SKM-1 (cell line): ENCODE results near the gene TMEM63C.

Source experiments
- DNase-seq: peaks from one replicate; lab custom pipeline; 2025; ENCODE audit not compliant: unreplicated experiment; lab: John Stamatoyannopoulos, UW

TMEM63C gene

DNA sequence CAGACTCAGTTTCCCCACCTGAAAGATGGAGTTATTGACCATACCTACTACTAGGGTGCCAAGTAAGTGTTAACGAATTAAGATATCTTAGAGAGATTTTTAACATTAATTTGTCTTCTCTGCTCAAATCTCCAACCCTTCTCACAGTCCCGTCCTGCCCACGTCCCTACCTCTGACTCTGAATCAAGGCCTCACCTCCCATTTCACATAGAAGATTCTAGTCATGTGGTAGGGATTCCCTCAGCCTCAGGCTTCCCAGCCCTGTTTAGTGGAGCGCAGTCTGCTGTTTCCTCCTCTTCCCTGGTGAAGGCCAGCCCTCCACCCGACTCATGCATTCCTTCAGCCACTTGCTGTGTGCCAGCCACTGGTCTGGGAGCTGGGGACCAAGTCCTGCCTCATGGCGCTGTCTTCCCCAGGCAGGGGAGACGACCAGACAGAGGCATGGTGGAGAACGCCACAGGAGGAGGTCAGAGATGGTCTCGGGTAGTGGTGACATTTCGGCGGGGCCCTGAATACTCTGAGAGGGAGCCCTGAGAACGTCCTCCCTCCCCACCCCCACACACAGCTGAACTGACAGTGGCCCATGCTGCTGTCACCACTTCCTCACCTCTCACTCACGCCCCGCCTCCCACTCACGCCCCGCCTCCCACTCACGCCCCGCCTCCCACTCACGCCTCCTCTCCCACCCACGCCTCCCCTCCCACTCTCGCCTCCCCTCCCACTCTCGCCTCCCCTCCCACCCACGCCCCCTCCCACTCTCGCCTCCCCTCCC lies 38.8 kb downstream of the TMEM63C start:
- DNase-seq, result no peak

DNA sequence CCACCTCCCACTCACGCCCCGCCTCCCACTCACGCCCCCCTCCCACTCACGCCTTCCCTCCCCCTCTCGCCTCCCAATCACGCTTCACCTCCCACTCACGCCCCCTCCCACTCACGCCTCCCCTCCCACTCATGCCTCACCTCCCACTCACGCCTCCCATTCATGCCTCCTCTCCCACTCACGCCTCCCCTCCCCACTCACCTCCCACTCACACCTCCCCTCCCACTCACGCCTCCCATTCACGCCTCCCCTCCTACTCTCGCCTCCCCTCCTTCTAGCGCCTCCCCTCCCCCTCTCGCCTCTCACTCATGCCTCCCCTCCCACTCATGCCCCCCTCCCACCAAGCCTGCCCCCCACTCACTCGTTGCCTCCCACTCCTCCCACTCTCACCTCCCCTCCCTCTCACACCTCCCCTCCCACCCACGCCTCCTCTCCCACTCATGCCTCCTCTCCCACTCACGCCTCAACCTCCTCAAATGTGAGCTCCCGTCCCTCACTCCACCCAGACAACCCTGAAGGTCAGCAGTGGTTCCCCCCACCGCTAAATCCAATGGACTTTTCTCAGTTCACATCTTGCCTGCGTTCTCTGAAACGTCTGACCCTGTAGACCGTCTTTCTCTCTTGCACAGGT lies 39.8 kb downstream of the TMEM63C start:
- no peak for DNase-seq

DNA sequence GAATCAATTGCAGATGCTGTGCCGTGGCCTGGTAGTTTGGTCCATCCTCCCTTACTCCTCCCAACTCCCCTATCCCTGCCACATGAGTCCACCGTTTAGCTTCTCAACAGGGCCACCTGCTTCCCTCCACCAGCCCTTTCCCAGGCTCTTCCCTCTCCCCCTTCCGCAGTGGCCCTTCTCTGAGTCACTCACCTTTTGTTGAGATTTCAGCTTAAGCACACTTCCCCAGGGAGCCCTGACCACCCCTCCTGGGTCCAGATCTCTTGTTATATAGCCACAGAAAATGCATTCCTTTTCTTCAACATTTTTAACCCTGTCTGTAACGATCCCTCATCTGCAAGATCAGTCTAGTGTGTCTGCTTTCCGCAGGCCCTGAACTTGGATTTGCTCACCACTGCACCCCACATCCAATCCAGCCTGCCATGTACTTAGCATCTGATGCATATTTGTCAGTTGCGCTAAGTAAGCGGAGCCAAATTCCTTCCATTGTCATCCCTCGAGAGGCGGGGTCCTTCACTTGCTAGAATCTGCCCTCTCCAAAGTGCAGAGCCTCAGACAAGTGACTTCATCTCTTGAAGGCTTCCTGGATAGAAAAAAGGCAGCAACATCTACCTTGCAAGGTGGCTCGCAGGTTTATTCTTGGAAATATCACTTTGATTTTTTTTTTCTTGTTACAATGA lies 41.1 kb downstream of the TMEM63C start:
- no peak for DNase-seq

DNA sequence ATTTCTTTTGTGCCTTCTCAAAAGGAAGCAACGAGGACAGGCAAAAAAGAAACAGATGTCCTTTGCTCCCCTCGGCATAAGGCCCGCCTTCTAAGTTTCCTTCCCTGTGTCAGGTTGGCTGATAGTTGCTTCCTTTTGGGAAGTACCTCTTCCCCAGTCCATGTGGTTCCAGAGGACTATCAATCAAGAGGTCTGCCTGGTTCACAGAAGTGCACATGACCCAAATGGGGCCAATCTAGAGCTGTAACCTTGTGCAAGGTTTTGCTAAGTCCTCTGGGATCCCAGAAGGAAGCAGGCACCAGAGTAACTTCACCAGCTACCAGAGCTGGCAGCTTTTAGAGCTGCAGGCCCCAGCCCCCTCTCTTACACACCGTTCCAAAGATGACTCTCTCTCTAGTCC lies 42.6 kb downstream of the TMEM63C start:
- no peak for DNase-seq

DNA sequence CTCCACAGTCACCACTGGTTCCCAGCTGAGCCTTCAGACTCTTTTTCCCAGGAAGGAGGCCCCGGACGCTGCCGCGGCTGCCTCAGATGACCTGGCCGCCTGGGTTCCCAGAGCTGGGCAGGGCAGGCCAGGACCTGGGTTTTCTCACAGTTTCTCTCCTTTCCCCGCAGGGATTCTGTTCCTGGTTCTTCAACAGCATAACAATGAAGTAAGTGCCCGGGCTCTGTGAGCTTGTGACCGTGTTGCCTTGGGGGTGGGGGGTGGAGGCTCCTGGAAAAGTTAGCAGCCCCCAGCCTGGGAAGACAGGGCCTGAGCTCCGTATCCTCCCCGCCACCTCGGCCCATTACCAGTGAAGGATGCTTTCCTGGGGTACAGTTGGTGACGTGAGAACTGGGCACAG lies 43.7 kb downstream of the TMEM63C start:
- DNase-seq, result no peak

DNA sequence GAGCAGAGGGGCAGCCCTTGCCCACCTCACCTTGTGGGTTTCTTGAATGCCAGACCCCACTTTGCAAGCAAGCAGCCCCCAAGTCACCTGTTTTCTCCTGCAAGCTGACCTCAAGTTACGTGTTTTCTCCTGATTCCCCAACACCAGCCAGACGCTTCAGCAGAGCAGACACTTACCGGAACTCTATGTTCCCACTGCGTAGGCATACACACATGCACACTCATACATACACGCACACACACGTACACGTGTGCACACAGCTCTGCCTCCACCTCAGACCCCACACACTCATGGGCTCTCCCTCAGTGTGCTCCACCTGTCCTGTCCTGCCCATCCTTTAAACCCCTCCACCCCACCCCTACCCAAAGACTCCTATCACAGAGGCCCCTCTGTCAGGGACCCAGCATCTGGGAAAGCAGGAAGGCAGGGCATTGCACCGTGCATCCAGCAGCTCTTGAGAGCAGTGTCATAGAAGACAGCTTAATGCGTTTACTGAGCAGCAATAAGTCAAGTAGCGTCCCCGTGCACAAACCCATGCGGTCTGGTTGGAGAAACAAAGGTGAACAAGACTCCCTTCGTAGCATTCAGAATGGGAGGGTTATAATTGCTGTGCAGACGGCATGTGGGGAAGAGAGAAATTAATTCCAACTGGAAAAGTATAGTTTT lies 44.4 kb downstream of the TMEM63C start:
- no peak for DNase-seq

DNA sequence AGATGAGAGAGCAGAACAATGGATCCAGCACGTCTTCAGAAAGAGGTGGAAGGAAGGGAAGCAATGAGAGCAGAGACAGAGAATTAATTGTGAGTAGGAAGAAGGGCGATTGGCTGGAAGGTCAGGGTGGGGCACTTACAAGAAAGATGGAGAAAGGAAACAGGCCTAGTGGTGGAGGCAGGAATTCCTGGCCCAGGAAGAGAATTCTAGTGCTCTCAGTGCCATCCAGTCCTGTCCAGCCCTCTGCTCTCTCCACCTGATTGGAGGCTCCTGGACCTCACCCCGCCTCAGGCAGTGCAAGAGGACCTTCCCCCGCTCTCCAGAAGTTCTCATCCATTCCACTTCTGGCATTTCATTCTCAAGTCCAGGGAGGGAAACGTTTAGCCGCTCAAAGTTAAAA lies 46.5 kb downstream of the TMEM63C start:
- DNase-seq, result no peak

DNA sequence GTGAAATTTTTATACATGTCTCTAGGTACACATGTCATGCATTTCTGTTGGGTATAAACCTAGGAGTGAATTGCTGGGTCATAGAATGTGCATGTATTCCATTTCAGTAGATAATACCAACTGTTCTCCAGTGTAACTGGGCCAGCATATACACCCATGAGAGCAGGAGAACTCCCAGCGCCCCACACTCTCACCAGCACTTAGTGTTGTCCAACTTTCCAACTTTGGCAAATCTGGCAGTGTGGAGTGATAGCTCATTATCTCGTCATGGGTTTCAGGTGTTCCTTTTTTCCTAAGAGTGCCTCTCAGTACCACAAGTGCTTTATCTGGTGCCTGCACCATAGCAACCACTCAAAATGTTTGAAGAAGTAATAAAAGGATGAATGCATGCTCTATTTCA lies 49.3 kb downstream of the TMEM63C start:
- no peak for DNase-seq

DNA sequence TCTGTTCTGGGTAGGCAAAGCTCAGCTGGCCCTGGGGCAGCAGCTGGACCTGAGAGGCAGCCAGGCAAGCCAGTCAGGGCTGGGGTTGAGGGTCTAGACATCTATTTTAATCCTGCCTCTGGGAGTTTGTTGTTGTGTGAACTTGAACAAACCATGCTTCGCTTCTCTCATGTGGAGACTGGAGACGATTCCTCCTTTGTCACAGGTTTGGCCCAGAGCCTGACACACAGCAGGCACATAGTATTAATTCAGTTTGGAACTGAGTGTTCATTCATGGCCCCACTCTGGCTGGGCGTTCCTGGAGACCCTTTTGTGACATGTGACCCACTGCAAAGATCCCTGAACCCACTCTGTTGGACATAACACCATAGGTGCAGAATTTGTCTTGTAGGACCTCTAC lies 50.1 kb downstream of the TMEM63C start:
- no peak for DNase-seq

DNA sequence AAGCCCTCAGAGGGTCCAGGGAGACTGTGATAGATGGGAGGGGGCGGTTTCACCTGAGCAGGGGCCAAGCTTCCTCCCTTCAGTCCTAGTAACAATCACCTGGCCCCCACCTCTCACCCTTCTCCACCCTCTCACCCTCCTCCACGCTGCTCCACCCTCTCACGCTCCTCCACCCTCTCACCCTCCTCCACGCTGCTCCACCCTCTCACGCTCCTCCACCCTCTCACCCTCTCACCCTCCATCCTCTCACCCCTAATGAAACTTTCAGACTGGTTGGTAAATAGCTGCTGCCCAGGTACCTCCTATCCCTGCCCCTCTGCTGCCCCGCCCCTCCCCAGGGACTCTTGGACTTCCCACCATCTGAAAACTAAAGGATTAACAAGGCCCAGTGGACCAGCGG lies 55.2 kb downstream of the TMEM63C start:
- DNase-seq, result no peak

DNA sequence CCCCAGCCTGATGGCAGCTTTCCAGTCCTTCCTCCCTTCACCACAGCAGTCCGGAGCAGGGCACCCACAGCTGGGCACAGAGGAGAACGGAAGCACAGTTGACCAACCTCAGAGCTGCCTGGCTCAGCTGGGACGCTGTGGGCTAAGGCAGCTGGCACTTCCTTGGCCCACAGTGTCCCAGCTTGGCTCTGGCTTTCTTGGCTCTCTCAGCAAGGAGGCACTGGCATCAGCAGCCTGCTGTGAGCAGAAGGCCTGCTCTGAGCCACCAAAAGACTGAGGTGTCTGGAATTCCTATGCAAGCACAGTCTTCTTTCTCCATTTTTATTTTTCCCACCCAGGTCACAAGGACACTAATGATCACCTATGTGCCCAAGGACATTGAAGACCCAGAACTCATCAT lies 56.8 kb downstream of the TMEM63C start:
- DNase-seq, result no peak

DNA sequence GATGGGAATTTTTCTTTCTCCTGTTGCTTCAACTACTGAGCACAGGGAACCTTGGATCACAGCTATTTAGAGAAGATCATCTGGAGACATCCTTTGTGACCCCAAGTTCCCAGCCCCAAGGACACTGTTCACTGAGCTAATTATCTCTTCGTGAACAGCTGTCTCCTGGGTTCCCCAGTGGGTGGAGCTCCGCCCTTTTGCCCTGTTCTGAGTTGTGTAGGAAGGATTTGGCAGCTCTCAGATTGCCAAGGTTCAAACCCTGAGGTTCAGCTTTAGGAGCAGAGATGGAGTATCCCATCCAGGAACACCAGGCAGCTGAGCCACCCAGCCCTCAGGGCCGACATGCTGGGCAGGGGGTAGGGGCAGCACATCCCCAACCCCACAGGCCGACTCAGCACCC lies 57.4 kb downstream of the TMEM63C start:
- no peak for DNase-seq

DNA sequence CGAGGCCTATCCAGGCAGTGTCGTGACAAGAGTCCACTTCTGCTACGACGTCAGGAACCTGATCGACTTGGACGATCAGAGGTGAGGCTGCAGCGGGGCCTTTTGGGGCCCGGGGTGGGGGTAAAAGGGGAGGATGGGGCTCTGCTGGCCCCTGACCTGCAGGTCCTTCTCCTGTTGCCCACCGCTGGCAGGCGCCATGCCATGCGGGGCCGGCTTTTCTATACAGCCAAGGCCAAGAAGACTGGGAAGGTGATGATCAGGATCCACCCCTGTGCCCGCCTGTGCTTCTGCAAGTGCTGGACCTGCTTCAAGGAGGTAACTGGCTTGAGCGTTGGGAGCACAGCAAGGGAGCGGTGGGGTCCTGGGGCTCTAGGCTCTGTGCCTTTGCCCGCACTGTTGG lies 57.8 kb downstream of the TMEM63C start:
- no peak for DNase-seq

DNA sequence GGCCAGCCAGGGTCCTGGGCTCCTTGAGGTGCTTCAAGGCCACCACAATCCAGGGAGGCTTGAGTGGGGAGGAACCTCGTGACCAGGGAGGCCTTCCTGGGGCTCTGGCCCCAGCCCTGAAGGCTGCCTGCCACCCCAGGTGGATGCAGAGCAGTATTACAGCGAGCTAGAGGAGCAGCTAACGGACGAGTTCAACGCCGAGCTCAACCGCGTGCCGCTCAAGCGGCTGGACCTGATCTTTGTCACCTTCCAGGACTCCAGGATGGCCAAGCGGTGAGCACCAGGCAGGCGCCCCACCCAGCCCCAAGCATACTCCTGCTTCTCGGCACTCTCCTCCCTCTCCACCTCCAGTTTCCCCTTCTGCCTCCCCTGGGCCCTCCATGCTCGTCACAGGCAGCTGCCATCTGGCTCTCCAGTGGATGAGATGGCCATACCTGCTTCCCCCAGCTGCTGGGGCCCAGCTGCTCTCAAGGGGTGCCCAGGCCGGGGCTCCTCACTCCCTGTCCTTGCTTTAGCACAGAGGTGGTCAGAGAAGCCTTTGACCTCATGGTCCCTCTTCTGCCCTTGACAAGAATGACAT lies 58.8 kb downstream of the TMEM63C start:
- no peak for DNase-seq

DNA sequence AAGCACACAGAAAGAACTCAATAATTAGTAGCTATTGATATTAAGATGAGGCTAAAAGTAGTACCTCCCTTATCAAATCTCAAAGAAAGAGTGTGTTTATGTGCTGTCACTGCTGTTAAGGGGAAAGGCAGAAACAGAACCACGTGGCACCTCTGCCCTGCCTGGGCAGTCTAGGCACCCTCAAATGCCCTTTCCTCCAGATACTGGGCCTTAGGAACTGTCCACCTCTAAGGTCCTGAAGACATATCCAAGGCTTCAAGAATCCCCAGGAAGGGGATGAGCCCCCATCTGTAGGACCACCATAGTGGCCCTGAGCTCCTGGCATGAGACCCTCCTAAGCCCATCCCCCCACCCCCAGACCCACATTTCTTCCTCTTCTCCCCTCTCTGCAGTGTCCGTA lies 60.4 kb downstream of the TMEM63C start:
- DNase-seq, result no peak

DNA sequence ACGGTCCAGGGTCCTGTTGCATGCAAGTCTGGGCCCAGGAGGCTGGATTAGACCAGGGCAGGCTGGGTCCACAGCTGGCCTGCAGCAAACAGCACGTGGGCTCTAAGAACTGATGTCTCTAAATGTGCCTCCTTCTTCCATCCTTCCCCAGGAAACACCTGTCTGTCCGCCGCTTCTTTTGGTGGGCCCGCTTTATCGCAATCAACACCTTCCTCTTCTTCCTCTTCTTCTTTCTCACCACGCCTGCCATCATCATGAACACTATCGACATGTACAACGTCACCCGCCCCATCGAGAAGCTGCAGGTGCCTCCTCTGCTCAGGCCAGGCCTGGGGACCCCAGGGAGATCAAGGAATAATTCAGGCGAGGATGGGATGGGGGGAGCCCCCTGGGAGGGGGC lies 61.2 kb downstream of the TMEM63C start:
- DNase-seq, result no peak

DNA sequence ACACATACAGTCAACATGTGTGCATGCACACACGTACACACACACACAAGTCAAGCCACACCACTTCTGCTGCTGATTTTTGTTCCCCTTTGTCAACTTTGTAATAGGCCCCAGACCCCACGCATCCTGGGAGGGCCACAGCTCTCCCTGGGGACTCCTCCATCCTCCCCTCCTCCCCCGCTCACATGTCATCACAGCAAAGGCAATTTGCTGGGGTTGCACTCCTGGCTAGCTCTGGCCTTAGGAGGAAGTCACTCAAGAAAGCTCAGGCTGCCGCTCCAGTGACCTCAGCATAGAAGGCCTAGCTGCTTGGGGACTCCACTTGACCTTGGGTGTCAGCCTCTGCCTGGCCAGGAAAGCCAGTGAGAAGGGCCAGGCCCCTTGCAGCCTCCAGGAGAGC lies 62.3 kb downstream of the TMEM63C start:
- DNase-seq, result no peak

DNA sequence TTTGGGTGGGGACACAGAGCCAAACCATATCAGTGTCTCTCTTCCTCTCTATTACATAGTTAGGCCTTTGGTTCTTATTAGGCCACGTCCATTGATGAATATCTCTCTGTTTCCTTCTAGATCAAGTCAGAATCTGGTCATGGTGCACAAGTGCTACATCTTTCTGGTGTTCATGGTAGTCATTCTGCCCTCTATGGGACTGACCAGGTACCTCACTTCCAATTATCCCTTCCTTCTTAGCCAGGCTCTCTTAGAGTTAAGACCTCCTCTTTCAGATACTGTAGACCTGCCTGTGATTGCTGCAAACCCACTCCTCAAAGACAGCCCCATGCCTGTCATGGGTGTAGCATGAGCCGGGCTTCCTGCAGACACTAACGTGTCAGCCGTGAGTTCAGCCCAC lies 64.2 kb downstream of the TMEM63C start:
- no peak for DNase-seq

DNA sequence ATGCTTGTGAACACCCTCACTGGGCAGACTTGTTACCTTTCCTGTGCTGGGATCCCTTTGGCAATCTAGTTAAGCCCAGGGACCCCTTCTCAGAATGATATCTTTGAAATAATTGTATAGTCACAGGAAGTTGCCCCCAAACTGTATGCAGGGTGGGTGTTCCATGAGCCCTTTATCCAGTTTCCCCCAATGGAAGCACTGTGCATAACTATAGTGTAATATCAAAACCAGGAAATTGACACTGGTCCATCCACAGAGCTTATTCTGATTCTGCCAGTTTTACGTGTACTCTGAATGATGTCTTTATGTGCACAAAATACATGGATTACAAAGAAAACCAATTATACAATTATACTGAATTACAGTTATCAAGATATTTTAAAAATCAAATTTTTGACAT lies 65.2 kb downstream of the TMEM63C start:
- DNase-seq, result no peak

DNA sequence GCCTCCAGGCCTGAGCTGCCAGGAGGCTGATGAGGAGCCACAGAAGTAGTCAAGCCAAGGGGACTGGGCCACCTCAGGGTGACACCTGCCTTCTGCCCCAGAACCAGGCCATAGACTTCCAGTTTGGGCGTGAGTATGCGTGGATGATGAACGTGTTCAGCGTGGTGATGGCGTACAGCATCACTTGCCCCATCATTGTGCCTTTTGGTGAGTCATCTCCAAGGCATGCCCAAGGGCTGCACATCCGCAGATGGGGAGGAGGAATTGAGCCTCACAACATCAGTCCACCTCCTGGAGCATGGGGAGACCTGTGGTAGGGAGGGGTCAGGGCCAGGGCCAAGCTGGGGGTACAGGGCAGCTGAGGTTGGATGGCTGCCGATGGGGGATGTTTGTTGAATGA lies 67.1 kb downstream of the TMEM63C start:
- no peak for DNase-seq

DNA sequence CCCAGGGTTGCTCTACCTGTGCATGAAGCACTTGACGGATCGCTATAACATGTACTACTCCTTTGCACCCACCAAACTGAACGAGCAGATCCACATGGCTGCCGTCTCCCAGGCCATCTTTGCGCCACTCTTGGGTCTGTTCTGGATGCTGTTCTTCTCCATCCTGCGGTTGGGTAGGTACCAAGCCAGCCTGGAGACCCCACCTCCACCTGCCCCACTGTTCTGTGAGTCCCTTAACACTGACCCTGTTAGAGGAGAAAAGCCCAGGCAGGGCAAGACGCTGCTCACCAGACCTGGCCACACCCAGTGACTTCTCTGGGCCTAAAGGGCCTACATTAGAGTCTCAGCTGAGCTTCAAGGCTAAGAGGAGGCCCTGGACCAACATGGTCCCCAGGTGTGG lies 67.7 kb downstream of the TMEM63C start:
- no peak for DNase-seq

DNA sequence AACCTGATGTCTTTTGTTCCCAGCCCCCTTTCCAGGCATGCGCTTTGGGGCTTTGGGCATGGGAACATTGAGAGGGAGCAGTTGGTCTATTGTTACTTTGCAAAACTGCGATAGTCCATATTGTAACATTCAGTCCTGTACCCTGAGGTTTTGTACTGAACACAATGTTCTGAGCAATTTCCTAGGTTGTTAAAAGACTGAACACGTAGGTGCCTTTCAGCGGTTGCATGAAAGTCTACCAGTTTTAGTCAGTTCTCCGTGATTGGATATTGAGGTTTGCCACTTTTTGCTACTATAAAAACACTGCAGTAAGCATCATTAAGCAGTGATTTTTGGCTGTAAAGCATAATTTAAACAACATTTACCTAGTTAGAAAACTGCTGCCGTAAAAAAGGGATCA lies 69.3 kb downstream of the TMEM63C start:
- DNase-seq, result no peak
